Neutrophil (primary cell): ENCODE results near the gene CXCL16.
"Not testable (repeated sequence)": the region's sequence is repeated elsewhere in the genome, so short reads cannot be mapped to it uniquely, and the experiment has no call there.

Experiments
- H3K27ac ChIP-seq: fragments of 200-600 bp; sonication (generic); 2 replicates; pipeline ENCODE4 v1.5.1; 2016; ENCODE audit warnings: mild to moderate bottlenecking, moderate library complexity
- H3K27me3 ChIP-seq: fragments of 200-600 bp; sonication (generic); 2 replicates; pipeline ENCODE4 v1.6.0; 2016; ENCODE audit warnings: mild to moderate bottlenecking
- H3K36me3 ChIP-seq: fragments of 200-600 bp; sonication (generic); 2 replicates; pipeline ENCODE4 v1.5.1; 2017
- H3K4me1 ChIP-seq, 2 experiments: fragments of 200-600 bp in 1 of 2; sonication (generic) in 1 of 2; 1 replicate in 1 of 2; 2 replicates in 1 of 2; pipeline versions ENCODE4 v1.5.1 to v1.6.1; 2013 to 2016; ENCODE audit warnings: low read depth in 1 of 2, low read length in 1 of 2, mild to moderate bottlenecking in 1 of 2, moderate library complexity in 1 of 2; ENCODE audit not compliant: control insufficient read depth in 1 of 2, insufficient read depth in 1 of 2
- H3K4me3 ChIP-seq, 2 experiments: fragments of 200-600 bp in 1 of 2; sonication (generic) in 1 of 2; 1 replicate in 1 of 2; 2 replicates in 1 of 2; pipeline ENCODE4 v1.5.1; 2013 to 2016; ENCODE audit warnings: low read depth in 1 of 2, low read length in 1 of 2, mild to moderate bottlenecking in 1 of 2, moderate library complexity in 1 of 2
- H3K9me3 ChIP-seq: fragments of 200-600 bp; sonication (generic); 2 replicates; pipeline ENCODE4 v1.5.1; 2016
- TF ChIP-seq, protein P1 (sequence below): fragments of 200-600 bp; sonication (generic); IDR thresholded peaks from 2 replicates; pipeline ENCODE4 v1.5.1; 2016; ENCODE audit warnings: antibody characterized with exemption

CXCL16 gene

DNA sequence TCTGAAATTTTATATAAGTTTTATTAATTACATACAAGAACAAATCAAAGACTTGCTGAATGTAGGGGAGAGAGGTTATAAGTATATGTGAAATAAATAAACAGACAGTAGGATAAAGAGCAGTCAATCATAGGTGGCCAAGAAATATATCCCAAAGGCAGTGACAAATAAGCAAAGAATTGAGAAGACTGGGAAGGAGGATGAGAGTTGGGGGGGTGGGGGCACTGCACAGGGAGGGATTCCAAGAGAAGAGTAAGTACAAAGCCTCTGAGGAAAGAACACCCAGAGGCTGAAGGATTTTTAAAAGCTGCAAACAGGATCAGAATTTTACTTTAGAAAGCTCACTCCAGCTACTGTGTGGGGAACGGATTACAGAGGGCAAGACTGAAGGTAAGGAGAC, 38.6 kb downstream of the CXCL16 start:
- Histone ChIP-seq H3K36me3 (no peaks in the 10 kb centered on the region), H3K27me3 (no peaks in the 10 kb centered on the region), H3K4me1 (peaks cover 9 to 13% of the 10 kb centered on the region in 2 experiments), H3K9me3 (no peaks in the 10 kb centered on the region), H3K27ac (no peak overlapping the region), H3K4me3 (no peak overlapping the region)
- TF ChIP-seq, protein P1, sequence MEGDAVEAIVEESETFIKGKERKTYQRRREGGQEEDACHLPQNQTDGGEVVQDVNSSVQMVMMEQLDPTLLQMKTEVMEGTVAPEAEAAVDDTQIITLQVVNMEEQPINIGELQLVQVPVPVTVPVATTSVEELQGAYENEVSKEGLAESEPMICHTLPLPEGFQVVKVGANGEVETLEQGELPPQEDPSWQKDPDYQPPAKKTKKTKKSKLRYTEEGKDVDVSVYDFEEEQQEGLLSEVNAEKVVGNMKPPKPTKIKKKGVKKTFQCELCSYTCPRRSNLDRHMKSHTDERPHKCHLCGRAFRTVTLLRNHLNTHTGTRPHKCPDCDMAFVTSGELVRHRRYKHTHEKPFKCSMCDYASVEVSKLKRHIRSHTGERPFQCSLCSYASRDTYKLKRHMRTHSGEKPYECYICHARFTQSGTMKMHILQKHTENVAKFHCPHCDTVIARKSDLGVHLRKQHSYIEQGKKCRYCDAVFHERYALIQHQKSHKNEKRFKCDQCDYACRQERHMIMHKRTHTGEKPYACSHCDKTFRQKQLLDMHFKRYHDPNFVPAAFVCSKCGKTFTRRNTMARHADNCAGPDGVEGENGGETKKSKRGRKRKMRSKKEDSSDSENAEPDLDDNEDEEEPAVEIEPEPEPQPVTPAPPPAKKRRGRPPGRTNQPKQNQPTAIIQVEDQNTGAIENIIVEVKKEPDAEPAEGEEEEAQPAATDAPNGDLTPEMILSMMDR: no peak

DNA sequence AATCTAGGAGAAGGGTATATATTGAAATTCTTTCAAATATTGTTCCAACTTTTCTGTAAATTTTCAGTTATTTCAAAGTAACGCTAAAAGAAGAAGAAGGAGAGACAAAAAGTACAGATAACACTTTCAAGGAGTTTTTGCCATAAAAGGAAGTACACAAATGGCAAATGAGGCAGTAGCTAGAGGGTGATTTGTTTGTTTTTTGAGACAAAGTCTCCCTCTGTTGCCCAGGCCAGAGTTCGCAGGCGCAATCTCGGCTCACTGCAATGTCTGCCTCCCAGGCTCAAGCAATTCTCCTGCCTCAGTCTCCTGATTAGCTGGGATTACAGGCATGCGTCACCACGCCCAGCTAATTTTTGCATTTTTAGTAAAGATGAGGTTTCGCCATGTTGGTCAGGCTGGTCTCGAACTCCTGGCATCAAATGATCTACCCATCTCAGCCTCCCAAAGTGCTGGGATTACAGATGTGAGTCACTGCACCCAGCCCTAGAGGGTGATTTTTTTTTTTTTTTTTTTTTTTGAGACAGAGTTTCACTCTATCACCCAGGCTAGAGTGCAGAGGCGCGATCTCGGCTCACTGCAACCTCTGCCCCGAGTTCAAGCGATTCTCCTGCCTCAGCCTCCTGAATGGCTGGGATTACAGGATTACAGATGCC, 40.2 kb downstream of the CXCL16 start:
- peaks cover 9 to 13% of the 10 kb centered on the region in 2 experiments for H3K4me1 ChIP-seq
- H3K4me3 ChIP-seq, H3K27ac ChIP-seq, H3K9me3 ChIP-seq, H3K36me3 ChIP-seq, H3K27me3 ChIP-seq: not testable (repeated sequence)

DNA sequence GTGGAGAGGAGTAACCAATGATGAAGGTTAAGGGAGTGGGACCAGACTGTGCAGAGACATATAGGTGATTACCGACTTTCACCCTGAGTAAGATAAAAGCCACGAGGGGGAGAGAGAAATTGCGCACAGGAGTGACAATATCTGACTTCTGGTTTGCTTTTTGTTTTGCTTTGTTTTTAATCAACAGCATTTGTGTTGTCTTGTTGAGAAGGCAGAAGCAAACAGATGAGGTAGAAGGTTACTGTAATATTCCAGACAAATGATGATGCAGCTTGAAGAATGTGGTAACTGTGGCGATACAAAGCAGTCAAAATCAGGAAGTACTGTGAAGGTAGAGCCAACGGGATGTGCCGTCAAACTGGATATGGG, 43.3 kb downstream of the CXCL16 start:
- TF ChIP-seq, protein P1: no peak
- H3K4me3 ChIP-seq: no peak overlapping the region
- peak overlapping the region; percentile 40 for H3K27ac ChIP-seq
- H3K27me3 ChIP-seq: no peaks in the 10 kb centered on the region
- no peaks in the 10 kb centered on the region for H3K4me1 ChIP-seq
- no peaks in the 10 kb centered on the region for H3K9me3 ChIP-seq
- H3K36me3 ChIP-seq: no peaks in the 10 kb centered on the region

GRCh38 chr17:4693416-4693815, 46.3 kb downstream of the CXCL16 start:
- Histone ChIP-seq H3K27ac (no peak overlapping the region), H3K27me3 (no peaks in the 10 kb centered on the region), H3K36me3 (no peaks in the 10 kb centered on the region), H3K4me1 (no peaks in the 10 kb centered on the region), H3K9me3 (no peaks in the 10 kb centered on the region), H3K4me3 (no peak overlapping the region)
- TF ChIP-seq, protein P1: no peak

- Histone ChIP-seq H3K27ac (no peak overlapping the region), H3K27me3 (no peaks in the 10 kb centered on the region), H3K4me1 (no peaks in the 10 kb centered on the region), H3K9me3 (no peaks in the 10 kb centered on the region), H3K4me3 (no peak overlapping the region), H3K36me3 (no peaks in the 10 kb centered on the region)
- TF ChIP-seq, protein P1: no peak
These were observed 48.0 kb downstream of the CXCL16 start for GRCh38 chr17:4691686-4692085.

- H3K9me3 ChIP-seq: no peaks in the 10 kb centered on the region
- no peaks in the 10 kb centered on the region for H3K36me3 ChIP-seq
- TF ChIP-seq, protein P1: no peak
- no peak overlapping the region for H3K27ac ChIP-seq
- no peak overlapping the region for H3K4me3 ChIP-seq
- no peaks in the 10 kb centered on the region for H3K4me1 ChIP-seq
- H3K27me3 ChIP-seq: no peaks in the 10 kb centered on the region
These were observed 49.0 kb downstream of the CXCL16 start for GRCh38 chr17:4690745-4691144.

GRCh38 chr17:4689872-4690271, 49.9 kb downstream of the CXCL16 start:
- H3K36me3 ChIP-seq, H3K4me1 ChIP-seq, H3K4me3 ChIP-seq: not testable (repeated sequence)

DNA sequence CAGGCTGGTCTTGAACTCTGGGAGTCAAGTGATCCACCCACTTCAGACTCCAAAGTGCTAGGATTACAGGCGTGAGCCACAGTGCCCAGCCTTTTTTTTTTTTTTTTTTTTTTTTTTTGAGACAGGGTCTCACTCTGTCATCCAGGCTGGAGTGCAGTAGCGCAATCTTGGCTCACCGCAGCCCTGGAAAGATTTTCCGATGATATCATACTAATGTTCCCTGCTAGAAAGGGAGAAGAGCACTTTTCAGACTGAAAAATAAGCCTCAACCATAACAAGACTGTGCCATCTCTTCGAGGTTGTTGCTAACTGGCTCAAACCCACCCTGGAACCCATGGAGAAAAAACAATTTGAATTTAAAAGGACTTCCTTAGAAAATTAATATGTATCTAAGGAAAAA, 56.0 kb downstream of the CXCL16 start:
- H3K4me1 ChIP-seq, H3K27ac ChIP-seq, H3K4me3 ChIP-seq, H3K9me3 ChIP-seq, H3K27me3 ChIP-seq: not testable (repeated sequence)
- H3K36me3 ChIP-seq: peaks cover 18% of the 10 kb centered on the region

More at GRCh38 chr17:4689872-4690271, 49.9 kb downstream of the CXCL16 start:
- H3K9me3 ChIP-seq, H3K27me3 ChIP-seq, H3K27ac ChIP-seq: not testable (repeated sequence)
